ENCODE results near the gene CALML3. TPM values are rescaled to one million over a fixed set of nuclear protein-coding genes. Genes with fewer than 3 reads are reported as not detected.

The CALML3 gene
- total and polyA plus RNA-seq, 11 donors = 0.03 TPM; not detected in 10

DNA sequence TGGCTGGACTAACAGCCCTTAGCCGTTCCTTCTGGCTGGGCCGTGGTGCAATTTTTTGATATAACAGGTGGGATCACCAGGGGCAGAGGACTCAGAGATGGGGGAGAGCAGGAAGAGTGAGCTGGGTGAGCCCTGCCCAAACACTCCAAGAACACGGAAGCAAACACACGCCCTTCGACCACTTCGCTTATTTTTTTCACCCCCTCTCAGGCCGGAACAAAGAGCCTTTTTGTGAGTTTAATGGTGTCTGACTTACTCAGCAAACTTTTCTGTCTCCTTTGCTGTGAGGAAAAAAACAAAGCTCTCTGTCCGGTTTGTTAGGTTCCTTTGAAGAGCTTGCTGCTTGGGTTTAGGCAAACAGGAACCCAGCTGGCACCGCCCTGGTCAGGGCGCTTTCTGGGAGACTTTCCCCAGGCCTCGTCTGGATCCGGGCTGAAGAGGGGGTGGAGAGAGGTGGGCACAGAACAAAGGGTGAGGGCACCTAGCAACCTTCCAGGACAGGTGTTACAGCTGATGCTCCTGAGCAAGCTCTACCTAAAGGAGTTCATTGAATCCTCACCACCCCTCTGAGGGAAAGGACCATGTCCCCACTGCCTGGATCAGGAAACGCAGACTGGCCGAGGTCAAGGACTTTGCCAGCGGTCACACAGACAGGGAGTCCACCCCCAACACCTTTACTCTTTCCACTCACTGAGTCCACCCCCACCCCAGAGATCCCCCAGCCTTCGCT is 23.3 kb downstream of the CALML3 start:
- peak overlapping the region; percentile 34 to 74 (median 58) for H3K27ac ChIP-seq
- TF ChIP-seq CTCF (IDR thresholded peaks at IDR 0.05) = no peak
- TF ChIP-seq POLR2A (IDR thresholded peaks at IDR 0.05) = no peak
- H3K4me3 ChIP-seq = peak overlapping the region in 9 of 12 donors; percentile 11 to 48 (median 21)
- ATAC-seq (peak in 3 of 4 donors; percentile 13 to 32 (median 14)), DNase-seq (peak in 2 of 5 donors; percentile 22 to 64)
- no peaks in the 10 kb centered on the region for H3K27me3 ChIP-seq
- no peaks in the 10 kb centered on the region for H3K36me3 ChIP-seq
- peaks cover 0 to 12% (median 0%) of the 10 kb centered on the region in 12 donors for H3K9me3 ChIP-seq
- peaks cover 0 to 42% (median 33%) of the 10 kb centered on the region in 12 donors for H3K4me1 ChIP-seq
- 60 to 69% (median 67%) methylated on average over 16 of the region's 16 CpGs for WGBS, 4 donors
- intact Hi-C loops (cut with DNase I) = loop anchor here in 2 of 10 donors (5.0 to 10.0 kb wide), 2 partner anchors 101 to 103 kb away; no protein-coding TSS in a partner anchor

- Histone ChIP-seq H3K4me1 (peaks cover 0 to 43% (median 33%) of the 10 kb centered on the region in 12 donors), H3K9me3 (no peaks in the 10 kb centered on the region), H3K36me3 (no peaks in the 10 kb centered on the region), H3K4me3 (no peak overlapping the region), H3K27ac (no peak overlapping the region), H3K27me3 (no peaks in the 10 kb centered on the region)
- intact Hi-C loops (cut with DNase I) = loop anchor here in 2 of 10 donors (5.0 to 10.0 kb wide), 2 partner anchors 102 to 105 kb away; no protein-coding TSS in a partner anchor
- DNase-seq (peak in 2 of 5 donors; percentile 10 to 19), ATAC-seq (no peak)
- 97 to 98% (median 97%) methylated on average over 16 of the region's 16 CpGs for WGBS, 4 donors
- TF ChIP-seq POLR2A (IDR thresholded peaks at IDR 0.05) (no peak), CTCF (IDR thresholded peaks at IDR 0.05) (no peak)
These were observed 24.9 kb downstream of the CALML3 start for GRCh38 chr10:5549462-5550249.

DNA sequence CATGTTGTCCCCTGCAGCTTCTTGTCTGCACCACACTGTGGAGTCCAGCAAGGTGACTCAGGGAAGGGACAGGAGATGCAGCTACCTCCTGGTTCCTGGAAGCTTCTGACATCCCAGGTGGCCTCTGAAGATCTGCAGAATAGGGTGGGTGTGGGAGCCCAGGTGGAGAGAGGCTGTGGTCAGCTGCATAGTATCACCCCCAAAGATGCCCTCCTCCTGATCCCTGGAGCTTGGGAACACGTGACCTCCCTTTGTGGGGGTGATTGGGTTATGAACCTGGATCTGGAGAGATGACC is 25.4 kb downstream of the CALML3 start:
- H3K27me3 ChIP-seq = no peaks in the 10 kb centered on the region
- TF ChIP-seq CTCF (IDR thresholded peaks at IDR 0.05) (no peak), POLR2A (IDR thresholded peaks at IDR 0.05) (no peak)
- ATAC-seq (no peak), DNase-seq (peak in 1 of 5 donors; percentile 11)
- no peak overlapping the region for H3K27ac ChIP-seq
- no peaks in the 10 kb centered on the region for H3K36me3 ChIP-seq
- peaks cover 0 to 41% (median 33%) of the 10 kb centered on the region in 12 donors for H3K4me1 ChIP-seq
- no peak overlapping the region for H3K4me3 ChIP-seq
- intact Hi-C loops (cut with DNase I) = no loop called here
- no peaks in the 10 kb centered on the region for H3K9me3 ChIP-seq
- 88 to 96% (median 93%) methylated on average over 1 of the region's 1 CpG for WGBS, 4 donors
